ENCODE measurements around the gene ARMH4. TPM values are rescaled to one million over a fixed set of nuclear protein-coding genes. Genes with fewer than 3 reads are reported as not detected.

ARMH4 gene
- total RNA-seq, 1 experiment from 2014 or later: 1.8 TPM

GRCh38 chr14:58100735-58101368 lies 51.2 kb downstream of the ARMH4 start:
- BruUV-seq (replicated peaks): no TSS peak
- ChIA-PET POLR2A (no interaction called here), CTCF (no interaction called here)
- intact Hi-C loops (cut with micrococcal nuclease; ENCODE audit: unreplicated experiment): no loop called here
- ATAC-seq: no peak
- Histone ChIP-seq H3K9me3 (ENCODE audit: control insufficient read depth, insufficient read depth, low read depth, low read length) (no peaks in the 10 kb centered on the region), H3K4me1 (ENCODE audit: control insufficient read depth, insufficient read depth, low read length) (no peaks in the 10 kb centered on the region), H3K27me3 (ENCODE audit: control insufficient read depth, insufficient read depth, low read length) (peaks cover 2% of the 10 kb centered on the region; the same call in 1 of the 2 replicates), H3K27ac (ENCODE audit: low read length) (no peak overlapping the region), H3K4me3 (ENCODE audit: low read depth in 2 of 2, low read length in 2 of 2) (no peak overlapping the region), H3K36me3 (ENCODE audit: control insufficient read depth, insufficient read depth, low read length) (no peaks in the 10 kb centered on the region)
- in situ Hi-C loops (cut with HindIII; ENCODE audit: low pct_unique_long_range_greater_than_20kb, low sequenced_read_pairs): no loop called here
- DNase-seq (ENCODE audit: low read depth, low spot score): no peak
- TF ChIP-seq POLR2AphosphoS5 (IDR thresholded peaks at IDR 0.05; ENCODE audit: low read depth, low read length) (no peak), CTCF (IDR thresholded peaks at IDR 0.05) (no peak)

- ChIA-PET POLR2A (no interaction called here), CTCF (no interaction called here)
- intact Hi-C loops (cut with micrococcal nuclease; ENCODE audit: unreplicated experiment) (no loop called here), in situ Hi-C loops (cut with HindIII; ENCODE audit: low pct_unique_long_range_greater_than_20kb, low sequenced_read_pairs) (no loop called here)
- TF ChIP-seq POLR2AphosphoS5 (IDR thresholded peaks at IDR 0.05; ENCODE audit: low read depth, low read length) (no peak), REST (IDR thresholded peaks at IDR 0.05; ENCODE audit: insufficient read depth in 1 of 2, low read depth in 2 of 2, low read length in 1 of 2) (no peak), TCF7L2 (IDR thresholded peaks at IDR 0.05; ENCODE audit: low read depth, low read length) (no peak), SIN3A (IDR thresholded peaks at IDR 0.05; ENCODE audit: borderline replicate concordance, insufficient read depth, low read depth, low read length) (no peak), CTCF (IDR thresholded peaks at IDR 0.05) (no peak)
- H3K9me3 ChIP-seq (ENCODE audit: control insufficient read depth, insufficient read depth, low read depth, low read length): no peaks in the 10 kb centered on the region
- no peak overlapping the region for H3K27ac ChIP-seq (ENCODE audit: low read length)
- no peak overlapping the region for H3K4me3 ChIP-seq (ENCODE audit: low read depth in 2 of 2, low read length in 2 of 2)
- H3K27me3 ChIP-seq (ENCODE audit: control insufficient read depth, insufficient read depth, low read length): peaks cover 2% of the 10 kb centered on the region; the same call in 1 of the 2 replicates
- ATAC-seq: no peak
- no peaks in the 10 kb centered on the region for H3K4me1 ChIP-seq (ENCODE audit: control insufficient read depth, insufficient read depth, low read length)
- H3K36me3 ChIP-seq (ENCODE audit: control insufficient read depth, insufficient read depth, low read length): no peaks in the 10 kb centered on the region
- DNase-seq (ENCODE audit: low read depth, low spot score): no peak
- BruUV-seq (replicated peaks): no TSS peak
Observed at GRCh38 chr14:58099682-58100081, 52.3 kb downstream of the ARMH4 start.

All from Panc1 (cell line).